AG09319 (cell line): Measurements from ENCODE around the gene PIGL.

Experiments
- DNase-seq: peaks from one replicate; pipeline ENCODE4 v3.0.0-alpha.2; 2010; ENCODE audit warnings: low read depth; ENCODE audit errors: extremely low read depth
- CTCF ChIP-seq: IDR thresholded peaks from 2 replicates; pipeline ENCODE4 v1.5.1; 2011; ENCODE audit warnings: low read depth, mild to moderate bottlenecking, inconsistent platforms, low read length, moderate library complexity

Gene PIGL

GRCh38 chr17:16217002-16217635 lies at the start of gene PIGL:
PIGL (plus strand) TSS chr17:16217210; CDS start chr17:16217227, 17 bp downstream.
- no peak for TF ChIP-seq CTCF
- peak; percentile 89 for DNase-seq

DNA sequence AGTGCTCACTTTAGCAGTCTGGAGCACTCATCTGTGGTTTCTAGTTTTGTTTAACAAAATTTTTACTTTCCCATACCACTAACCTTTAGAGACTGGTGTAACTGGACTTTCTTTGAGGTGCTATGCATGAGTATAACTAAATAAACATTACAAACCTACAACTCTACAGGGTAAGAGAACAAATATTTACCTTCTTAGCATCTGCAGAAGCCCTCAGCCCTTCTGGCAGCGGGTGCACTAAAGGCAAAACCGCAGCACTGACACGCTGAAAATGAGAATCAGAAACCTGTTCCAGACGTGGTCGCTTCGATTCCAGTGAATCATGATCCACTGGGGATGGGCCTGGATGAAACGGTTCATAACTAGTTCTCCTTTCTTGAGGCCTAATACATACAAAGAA lies 45.4 kb upstream of the PIGL start:
- no peak for TF ChIP-seq CTCF
- no peak for DNase-seq

DNA sequence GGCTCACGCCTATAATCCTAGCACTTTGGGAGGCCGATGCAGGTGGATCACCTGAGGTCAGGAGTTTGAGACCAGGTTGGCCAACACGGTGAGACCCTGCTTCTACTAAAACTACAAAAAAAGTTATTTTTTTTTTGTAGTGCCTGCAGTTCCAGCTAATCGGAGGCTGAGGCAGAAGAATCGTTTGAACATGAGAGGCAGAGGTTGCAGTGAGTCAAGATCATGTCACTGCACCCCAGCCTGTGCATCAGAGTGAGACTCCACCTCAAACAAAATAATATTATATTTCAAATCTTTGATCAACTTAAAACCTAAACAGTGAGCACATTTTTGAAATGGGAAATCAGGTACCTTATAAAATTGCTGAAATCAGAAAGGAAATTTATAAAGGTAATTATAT lies 38.2 kb upstream of the PIGL start:
- no peak for TF ChIP-seq CTCF
- DNase-seq, result no peak

GRCh38 chr17:16181581-16181980 lies 35.4 kb upstream of the PIGL start:
- no peak for TF ChIP-seq CTCF
- DNase-seq, result no peak

DNA sequence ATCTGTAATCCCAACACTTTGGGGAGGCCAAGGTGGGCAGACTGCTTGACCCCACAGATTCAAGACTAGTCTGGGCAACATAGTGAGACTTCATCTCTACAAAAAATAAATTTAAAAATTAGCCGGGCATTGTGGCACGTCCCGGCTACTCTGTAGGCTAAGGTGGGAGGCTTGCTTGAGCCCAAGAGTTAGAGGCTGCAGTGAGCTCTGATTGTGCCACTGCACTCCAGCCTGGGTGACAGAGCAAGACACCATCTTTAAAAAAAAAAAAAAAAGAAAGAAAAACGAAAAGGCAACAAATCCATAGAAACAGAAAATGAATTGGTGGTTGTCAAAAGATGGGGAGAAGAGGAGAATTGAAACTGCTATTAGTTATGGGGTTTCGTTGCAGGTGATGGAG lies 29.4 kb upstream of the PIGL start:
- TF ChIP-seq CTCF, result no peak
- no peak for DNase-seq

- DNase-seq, result no peak
- no peak for TF ChIP-seq CTCF
Measured at GRCh38 chr17:16189791-16190348, 27.1 kb upstream of the PIGL start.

DNA sequence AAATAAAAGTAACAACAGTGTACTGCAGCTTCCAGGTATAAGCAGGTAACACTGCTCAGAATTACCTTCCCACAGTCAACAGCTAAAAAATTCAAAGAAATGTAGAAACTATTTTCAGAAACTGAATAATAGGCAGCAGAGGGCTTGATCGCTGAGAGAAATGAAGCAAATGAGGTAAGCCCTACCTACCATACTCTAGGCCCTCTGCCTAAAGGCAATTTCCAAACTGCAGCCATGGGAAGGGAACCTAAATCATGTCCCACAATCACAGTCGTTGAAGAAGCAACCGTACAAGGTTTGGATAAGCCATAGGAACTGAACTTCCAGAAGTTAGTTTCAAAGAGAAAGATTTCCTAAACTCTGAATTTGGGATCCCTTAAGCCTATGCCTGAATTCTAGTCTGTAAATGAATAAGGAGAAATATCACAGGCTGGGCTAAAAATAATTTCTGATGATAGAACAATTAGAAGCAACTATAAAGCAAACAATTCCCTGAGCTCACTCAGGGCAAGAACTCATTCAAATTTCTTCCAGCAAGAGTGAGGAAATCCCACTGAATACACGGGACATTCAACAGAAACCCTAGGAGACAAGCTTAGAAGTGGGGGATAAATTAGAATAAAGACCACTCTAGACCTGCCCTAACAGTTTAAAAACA lies 26.2 kb upstream of the PIGL start:
- DNase-seq, result no peak
- TF ChIP-seq CTCF, result no peak
